HEK293 (cell line): Measurements from ENCODE around the gene COL15A1.

Experiments used
- KLF16 ChIP-seq: fragments of 450-650 bp; formaldehyde crosslinking; IDR thresholded peaks from 2 replicates; pipeline ENCODE4 v1.5.1; 2017; ENCODE audit warnings: missing biosample characterization, missing genetic modification characterization
- KLF9 ChIP-seq: fragments of 450-650 bp; formaldehyde crosslinking; IDR thresholded peaks from 2 replicates; pipeline ENCODE4 v1.5.1; 2016; ENCODE audit warnings: missing biosample characterization, missing genetic modification characterization, low read depth
- RBAK ChIP-seq: fragments of 450-650 bp; formaldehyde crosslinking; IDR thresholded peaks from 2 replicates; pipeline ENCODE4 v1.5.1; 2016; ENCODE audit warnings: missing biosample characterization, missing genetic modification characterization
- SALL2 ChIP-seq: fragments of 450-650 bp; formaldehyde crosslinking; IDR thresholded peaks from 2 replicates; pipeline ENCODE4 v1.5.0; 2017; ENCODE audit warnings: missing biosample characterization, mild to moderate bottlenecking, missing genetic modification characterization, borderline replicate concordance
- ZNF629 ChIP-seq: fragments of 450-650 bp; formaldehyde crosslinking; IDR thresholded peaks from 2 replicates; pipeline ENCODE4 v1.5.1; 2017; ENCODE audit warnings: missing biosample characterization, missing genetic modification characterization
- TF ChIP-seq, protein P1 (sequence below): fragments of 450-650 bp; formaldehyde crosslinking; IDR thresholded peaks from 2 replicates; pipeline ENCODE4 v1.5.1; 2016; ENCODE audit warnings: missing biosample characterization, missing genetic modification characterization
- TF ChIP-seq, protein P2 (sequence below): fragments of 450-650 bp; formaldehyde crosslinking; IDR thresholded peaks from 2 replicates; pipeline ENCODE4 v1.5.1; 2016; ENCODE audit warnings: missing biosample characterization, missing genetic modification characterization
- TF ChIP-seq, protein P3 (sequence below): fragments of 450-650 bp; formaldehyde crosslinking; IDR thresholded peaks from 2 replicates; pipeline ENCODE4 v1.5.1; 2016; ENCODE audit warnings: missing biosample characterization, missing genetic modification characterization
- TF ChIP-seq, protein P4 (sequence below): fragments of 450-650 bp; formaldehyde crosslinking; IDR thresholded peaks from 2 replicates; pipeline ENCODE4 v1.5.1; 2016; ENCODE audit warnings: missing biosample characterization, missing genetic modification characterization
- TF ChIP-seq, protein P5 (sequence below): sonication (generic); formaldehyde crosslinking; IDR thresholded peaks from 2 replicates; pipeline ENCODE4 v1.8.1; 2022; ENCODE audit warnings: mild to moderate bottlenecking, moderate library complexity, missing genetic modification reagents
- TF ChIP-seq, protein P6 (sequence below): fragments of 450-650 bp; formaldehyde crosslinking; IDR thresholded peaks from 2 replicates; pipeline ENCODE4 v1.5.1; 2016; ENCODE audit warnings: missing biosample characterization, missing genetic modification characterization

DNA sequence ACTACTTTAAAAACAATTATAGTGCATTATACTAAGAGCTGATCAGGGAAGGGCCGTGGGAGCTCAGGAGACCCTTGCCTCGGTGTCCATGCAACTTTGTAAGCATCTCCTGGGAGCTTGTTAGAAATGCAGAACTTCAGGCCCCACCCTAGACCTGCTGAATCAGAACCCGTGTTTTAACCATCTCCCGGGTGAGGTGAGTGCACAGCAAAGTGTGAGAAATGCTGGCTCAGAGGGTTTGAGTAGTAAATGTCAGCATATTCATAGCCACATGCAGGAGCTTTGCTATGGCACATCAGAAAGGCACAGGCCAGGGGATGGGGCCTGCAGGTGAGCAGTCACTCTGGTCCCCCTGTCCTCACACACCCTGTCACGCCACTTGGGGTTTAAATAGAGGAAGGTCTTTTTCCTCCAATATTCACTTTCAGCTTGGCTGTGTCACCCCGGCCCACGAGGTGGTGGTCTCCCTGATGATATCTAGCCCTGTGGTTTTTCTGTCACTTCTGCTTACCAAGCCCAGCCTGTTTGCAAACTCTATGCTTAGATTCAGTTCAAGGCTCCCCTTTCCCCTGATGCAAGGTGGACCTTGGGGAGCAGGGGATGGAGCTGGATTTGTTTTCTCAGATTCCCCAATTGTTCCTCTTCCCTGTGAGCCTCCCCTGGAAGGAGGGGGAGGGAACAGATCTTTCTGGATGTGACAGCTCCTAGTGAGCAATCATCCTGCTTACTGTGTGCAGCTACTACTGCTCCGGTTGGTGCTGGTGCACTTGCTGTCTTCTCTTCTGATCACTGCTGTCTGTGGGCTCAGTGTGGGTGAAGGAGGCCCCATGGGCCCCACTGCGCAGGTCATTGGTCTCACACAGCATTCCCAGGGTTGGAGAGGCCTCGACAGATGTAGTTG, 109.4 kb downstream of the COL15A1 start:
- TF ChIP-seq, protein P1, sequence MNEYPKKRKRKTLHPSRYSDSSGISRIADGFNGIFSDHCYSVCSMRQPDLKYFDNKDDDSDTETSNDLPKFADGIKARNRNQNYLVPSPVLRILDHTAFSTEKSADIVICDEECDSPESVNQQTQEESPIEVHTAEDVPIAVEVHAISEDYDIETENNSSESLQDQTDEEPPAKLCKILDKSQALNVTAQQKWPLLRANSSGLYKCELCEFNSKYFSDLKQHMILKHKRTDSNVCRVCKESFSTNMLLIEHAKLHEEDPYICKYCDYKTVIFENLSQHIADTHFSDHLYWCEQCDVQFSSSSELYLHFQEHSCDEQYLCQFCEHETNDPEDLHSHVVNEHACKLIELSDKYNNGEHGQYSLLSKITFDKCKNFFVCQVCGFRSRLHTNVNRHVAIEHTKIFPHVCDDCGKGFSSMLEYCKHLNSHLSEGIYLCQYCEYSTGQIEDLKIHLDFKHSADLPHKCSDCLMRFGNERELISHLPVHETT (tag by site-specific recombination) = no peak
- no peak for TF ChIP-seq KLF16
- TF ChIP-seq, protein P2, sequence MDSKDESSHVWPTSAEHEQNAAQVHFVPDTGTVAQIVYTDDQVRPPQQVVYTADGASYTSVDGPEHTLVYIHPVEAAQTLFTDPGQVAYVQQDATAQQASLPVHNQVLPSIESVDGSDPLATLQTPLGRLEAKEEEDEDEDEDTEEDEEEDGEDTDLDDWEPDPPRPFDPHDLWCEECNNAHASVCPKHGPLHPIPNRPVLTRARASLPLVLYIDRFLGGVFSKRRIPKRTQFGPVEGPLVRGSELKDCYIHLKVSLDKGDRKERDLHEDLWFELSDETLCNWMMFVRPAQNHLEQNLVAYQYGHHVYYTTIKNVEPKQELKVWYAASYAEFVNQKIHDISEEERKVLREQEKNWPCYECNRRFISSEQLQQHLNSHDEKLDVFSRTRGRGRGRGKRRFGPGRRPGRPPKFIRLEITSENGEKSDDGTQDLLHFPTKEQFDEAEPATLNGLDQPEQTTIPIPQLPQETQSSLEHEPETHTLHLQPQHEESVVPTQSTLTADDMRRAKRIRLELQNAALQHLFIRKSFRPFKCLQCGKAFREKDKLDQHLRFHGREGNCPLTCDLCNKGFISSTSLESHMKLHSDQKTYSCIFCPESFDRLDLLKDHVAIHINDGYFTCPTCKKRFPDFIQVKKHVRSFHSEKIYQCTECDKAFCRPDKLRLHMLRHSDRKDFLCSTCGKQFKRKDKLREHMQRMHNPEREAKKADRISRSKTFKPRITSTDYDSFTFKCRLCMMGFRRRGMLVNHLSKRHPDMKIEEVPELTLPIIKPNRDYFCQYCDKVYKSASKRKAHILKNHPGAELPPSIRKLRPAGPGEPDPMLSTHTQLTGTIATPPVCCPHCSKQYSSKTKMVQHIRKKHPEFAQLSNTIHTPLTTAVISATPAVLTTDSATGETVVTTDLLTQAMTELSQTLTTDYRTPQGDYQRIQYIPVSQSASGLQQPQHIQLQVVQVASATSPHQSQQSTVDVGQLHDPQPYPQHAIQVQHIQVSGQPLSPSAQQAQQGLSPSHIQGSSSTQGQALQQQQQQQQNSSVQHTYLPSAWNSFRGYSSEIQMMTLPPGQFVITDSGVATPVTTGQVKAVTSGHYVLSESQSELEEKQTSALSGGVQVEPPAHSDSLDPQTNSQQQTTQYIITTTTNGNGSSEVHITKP (tag by site-specific recombination) = no peak
- TF ChIP-seq, protein P3, sequence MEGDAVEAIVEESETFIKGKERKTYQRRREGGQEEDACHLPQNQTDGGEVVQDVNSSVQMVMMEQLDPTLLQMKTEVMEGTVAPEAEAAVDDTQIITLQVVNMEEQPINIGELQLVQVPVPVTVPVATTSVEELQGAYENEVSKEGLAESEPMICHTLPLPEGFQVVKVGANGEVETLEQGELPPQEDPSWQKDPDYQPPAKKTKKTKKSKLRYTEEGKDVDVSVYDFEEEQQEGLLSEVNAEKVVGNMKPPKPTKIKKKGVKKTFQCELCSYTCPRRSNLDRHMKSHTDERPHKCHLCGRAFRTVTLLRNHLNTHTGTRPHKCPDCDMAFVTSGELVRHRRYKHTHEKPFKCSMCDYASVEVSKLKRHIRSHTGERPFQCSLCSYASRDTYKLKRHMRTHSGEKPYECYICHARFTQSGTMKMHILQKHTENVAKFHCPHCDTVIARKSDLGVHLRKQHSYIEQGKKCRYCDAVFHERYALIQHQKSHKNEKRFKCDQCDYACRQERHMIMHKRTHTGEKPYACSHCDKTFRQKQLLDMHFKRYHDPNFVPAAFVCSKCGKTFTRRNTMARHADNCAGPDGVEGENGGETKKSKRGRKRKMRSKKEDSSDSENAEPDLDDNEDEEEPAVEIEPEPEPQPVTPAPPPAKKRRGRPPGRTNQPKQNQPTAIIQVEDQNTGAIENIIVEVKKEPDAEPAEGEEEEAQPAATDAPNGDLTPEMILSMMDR (tag by site-specific recombination) = no peak
- no peak for TF ChIP-seq ZNF629 (tag by site-specific recombination)
- TF ChIP-seq, protein P4, sequence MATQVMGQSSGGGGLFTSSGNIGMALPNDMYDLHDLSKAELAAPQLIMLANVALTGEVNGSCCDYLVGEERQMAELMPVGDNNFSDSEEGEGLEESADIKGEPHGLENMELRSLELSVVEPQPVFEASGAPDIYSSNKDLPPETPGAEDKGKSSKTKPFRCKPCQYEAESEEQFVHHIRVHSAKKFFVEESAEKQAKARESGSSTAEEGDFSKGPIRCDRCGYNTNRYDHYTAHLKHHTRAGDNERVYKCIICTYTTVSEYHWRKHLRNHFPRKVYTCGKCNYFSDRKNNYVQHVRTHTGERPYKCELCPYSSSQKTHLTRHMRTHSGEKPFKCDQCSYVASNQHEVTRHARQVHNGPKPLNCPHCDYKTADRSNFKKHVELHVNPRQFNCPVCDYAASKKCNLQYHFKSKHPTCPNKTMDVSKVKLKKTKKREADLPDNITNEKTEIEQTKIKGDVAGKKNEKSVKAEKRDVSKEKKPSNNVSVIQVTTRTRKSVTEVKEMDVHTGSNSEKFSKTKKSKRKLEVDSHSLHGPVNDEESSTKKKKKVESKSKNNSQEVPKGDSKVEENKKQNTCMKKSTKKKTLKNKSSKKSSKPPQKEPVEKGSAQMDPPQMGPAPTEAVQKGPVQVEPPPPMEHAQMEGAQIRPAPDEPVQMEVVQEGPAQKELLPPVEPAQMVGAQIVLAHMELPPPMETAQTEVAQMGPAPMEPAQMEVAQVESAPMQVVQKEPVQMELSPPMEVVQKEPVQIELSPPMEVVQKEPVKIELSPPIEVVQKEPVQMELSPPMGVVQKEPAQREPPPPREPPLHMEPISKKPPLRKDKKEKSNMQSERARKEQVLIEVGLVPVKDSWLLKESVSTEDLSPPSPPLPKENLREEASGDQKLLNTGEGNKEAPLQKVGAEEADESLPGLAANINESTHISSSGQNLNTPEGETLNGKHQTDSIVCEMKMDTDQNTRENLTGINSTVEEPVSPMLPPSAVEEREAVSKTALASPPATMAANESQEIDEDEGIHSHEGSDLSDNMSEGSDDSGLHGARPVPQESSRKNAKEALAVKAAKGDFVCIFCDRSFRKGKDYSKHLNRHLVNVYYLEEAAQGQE (tag by site-specific recombination) = no peak
- TF ChIP-seq, protein P5, sequence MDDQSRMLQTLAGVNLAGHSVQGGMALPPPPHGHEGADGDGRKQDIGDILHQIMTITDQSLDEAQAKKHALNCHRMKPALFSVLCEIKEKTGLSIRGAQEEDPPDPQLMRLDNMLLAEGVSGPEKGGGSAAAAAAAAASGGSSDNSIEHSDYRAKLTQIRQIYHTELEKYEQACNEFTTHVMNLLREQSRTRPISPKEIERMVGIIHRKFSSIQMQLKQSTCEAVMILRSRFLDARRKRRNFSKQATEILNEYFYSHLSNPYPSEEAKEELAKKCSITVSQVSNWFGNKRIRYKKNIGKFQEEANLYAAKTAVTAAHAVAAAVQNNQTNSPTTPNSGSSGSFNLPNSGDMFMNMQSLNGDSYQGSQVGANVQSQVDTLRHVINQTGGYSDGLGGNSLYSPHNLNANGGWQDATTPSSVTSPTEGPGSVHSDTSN (CRISPR knock-in tag) = no peak
- TF ChIP-seq, protein P6, sequence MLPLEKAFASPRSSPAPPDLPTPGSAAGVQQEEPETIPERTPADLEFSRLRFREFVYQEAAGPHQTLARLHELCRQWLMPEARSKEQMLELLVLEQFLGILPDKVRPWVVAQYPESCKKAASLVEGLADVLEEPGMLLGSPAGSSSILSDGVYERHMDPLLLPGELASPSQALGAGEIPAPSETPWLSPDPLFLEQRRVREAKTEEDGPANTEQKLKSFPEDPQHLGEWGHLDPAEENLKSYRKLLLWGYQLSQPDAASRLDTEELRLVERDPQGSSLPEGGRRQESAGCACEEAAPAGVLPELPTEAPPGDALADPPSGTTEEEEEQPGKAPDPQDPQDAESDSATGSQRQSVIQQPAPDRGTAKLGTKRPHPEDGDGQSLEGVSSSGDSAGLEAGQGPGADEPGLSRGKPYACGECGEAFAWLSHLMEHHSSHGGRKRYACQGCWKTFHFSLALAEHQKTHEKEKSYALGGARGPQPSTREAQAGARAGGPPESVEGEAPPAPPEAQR (tag by site-specific recombination) = no peak
- no peak for TF ChIP-seq SALL2 (tag by site-specific recombination)
- no peak for TF ChIP-seq KLF9 (tag by site-specific recombination)
- TF ChIP-seq RBAK = no peak
